ENCODE results near the gene IL1RAPL2.

The IL1RAPL2 gene

GRCh38 chrX:105116486-105116885 is 550.5 kb downstream of the IL1RAPL2 start:
- no peak for DNase-seq (ENCODE audit: low read depth)
- TF ChIP-seq CTCF (IDR thresholded peaks at IDR 0.05; ENCODE audit: control insufficient read depth, insufficient read depth, low read depth, low read length, missing control alignments), result no peak
- no peak overlapping the region for H3K4me3 ChIP-seq (ENCODE audit: control insufficient read depth, low read depth, low read length)

- no peak for DNase-seq (ENCODE audit: low read depth)
- no peak for TF ChIP-seq CTCF (IDR thresholded peaks at IDR 0.05; ENCODE audit: control insufficient read depth, insufficient read depth, low read depth, low read length, missing control alignments)
Measured at GRCh38 chrX:105117621-105118020, 551.6 kb downstream of the IL1RAPL2 start.

GRCh38 chrX:105120463-105120862 is 554.5 kb downstream of the IL1RAPL2 start:
- no peak for TF ChIP-seq CTCF (IDR thresholded peaks at IDR 0.05; ENCODE audit: control insufficient read depth, insufficient read depth, low read depth, low read length, missing control alignments)
- H3K4me3 ChIP-seq (ENCODE audit: control insufficient read depth, low read depth, low read length), result no peak overlapping the region
- DNase-seq (ENCODE audit: low read depth), result no peak

More at GRCh38 chrX:105117621-105118020, 551.6 kb downstream of the IL1RAPL2 start:
- no peak overlapping the region for H3K4me3 ChIP-seq (ENCODE audit: control insufficient read depth, low read depth, low read length)

GRCh38 chrX:105121186-105121585 is 555.2 kb downstream of the IL1RAPL2 start:
- no peak overlapping the region for H3K4me3 ChIP-seq (ENCODE audit: control insufficient read depth, low read depth, low read length)
- DNase-seq (ENCODE audit: low read depth), result no peak
- TF ChIP-seq CTCF (IDR thresholded peaks at IDR 0.05; ENCODE audit: control insufficient read depth, insufficient read depth, low read depth, low read length, missing control alignments), result no peak

GRCh38 chrX:105126201-105126600 is 560.2 kb downstream of the IL1RAPL2 start:
- DNase-seq (ENCODE audit: low read depth), result no peak
- TF ChIP-seq CTCF (IDR thresholded peaks at IDR 0.05; ENCODE audit: control insufficient read depth, insufficient read depth, low read depth, low read length, missing control alignments), result no peak
- no peak overlapping the region for H3K4me3 ChIP-seq (ENCODE audit: control insufficient read depth, low read depth, low read length)

- no peak for TF ChIP-seq CTCF (IDR thresholded peaks at IDR 0.05; ENCODE audit: control insufficient read depth, insufficient read depth, low read depth, low read length, missing control alignments)
- H3K4me3 ChIP-seq (ENCODE audit: control insufficient read depth, low read depth, low read length), result no peak overlapping the region
- no peak for DNase-seq (ENCODE audit: low read depth)
Measured at GRCh38 chrX:105134273-105134672, 568.3 kb downstream of the IL1RAPL2 start.

GRCh38 chrX:105136786-105137185 is 570.8 kb downstream of the IL1RAPL2 start:
- no peak for DNase-seq (ENCODE audit: low read depth)
- TF ChIP-seq CTCF (IDR thresholded peaks at IDR 0.05; ENCODE audit: control insufficient read depth, insufficient read depth, low read depth, low read length, missing control alignments), result no peak
- no peak overlapping the region for H3K4me3 ChIP-seq (ENCODE audit: control insufficient read depth, low read depth, low read length)
